WTC11 (cell line): ENCODE data around the gene PLXNA1. TPM values are rescaled to one million over a fixed set of nuclear protein-coding genes. Genes with fewer than 3 reads are reported as not detected.

Experiments used
- AFF4 ChIP-seq: sonication (generic); formaldehyde crosslinking; IDR thresholded peaks from 2 replicates; pipeline ENCODE4 v1.8.1; 2023; ENCODE audit warnings: mild to moderate bottlenecking, missing genetic modification reagents, borderline replicate concordance
- ATF1 ChIP-seq: sonication (generic); formaldehyde crosslinking; IDR thresholded peaks from 2 replicates; pipeline ENCODE4 v1.8.1; 2023; ENCODE audit warnings: mild to moderate bottlenecking, moderate library complexity, missing genetic modification reagents
- ATF3 ChIP-seq: sonication (generic); formaldehyde crosslinking; conservative IDR thresholded peaks from 2 replicates; pipeline ENCODE4 v1.8.1; 2022; ENCODE audit warnings: mild to moderate bottlenecking, missing genetic modification reagents
- CREM ChIP-seq: sonication (generic); formaldehyde crosslinking; IDR thresholded peaks from 2 replicates; pipeline ENCODE4 v1.8.1; 2022; ENCODE audit warnings: mild to moderate bottlenecking, missing genetic modification reagents, moderate library complexity
- E2F1 ChIP-seq: sonication (generic); formaldehyde crosslinking; IDR thresholded peaks from 2 replicates; pipeline ENCODE4 v1.8.0; 2022; ENCODE audit warnings: mild to moderate bottlenecking, missing genetic modification reagents
- E2F5 ChIP-seq: sonication (generic); formaldehyde crosslinking; IDR thresholded peaks from 2 replicates; pipeline ENCODE4 v1.8.1; 2022; ENCODE audit warnings: mild to moderate bottlenecking, moderate library complexity, missing genetic modification reagents
- ELF4 ChIP-seq: sonication (generic); formaldehyde crosslinking; IDR thresholded peaks from 2 replicates; pipeline ENCODE4 v1.8.1; 2022; ENCODE audit warnings: low read depth, mild to moderate bottlenecking, moderate library complexity, missing genetic modification reagents
- FOXP4 ChIP-seq: sonication (generic); formaldehyde crosslinking; IDR thresholded peaks from 2 replicates; pipeline ENCODE4 v1.8.0; 2022; ENCODE audit warnings: mild to moderate bottlenecking, missing genetic modification reagents
- GABPB1 ChIP-seq: sonication (generic); formaldehyde crosslinking; IDR thresholded peaks from 2 replicates; pipeline ENCODE4 v1.8.1; 2023; ENCODE audit warnings: mild to moderate bottlenecking, missing genetic modification reagents
- GRHL2 ChIP-seq: fragments of 250-450 bp; sonication (Bioruptor Pico); IDR thresholded peaks from 2 replicates; pipeline ENCODE4 v1.8.0; 2022; ENCODE audit warnings: mild to moderate bottlenecking, moderate library complexity; ENCODE audit not compliant: insufficient replicate concordance, severe bottlenecking
- IRF1 ChIP-seq: sonication (generic); formaldehyde crosslinking; IDR thresholded peaks from 2 replicates; pipeline ENCODE4 v1.8.0; 2023; ENCODE audit warnings: missing genetic modification reagents
- KAT7 ChIP-seq: sonication (generic); formaldehyde crosslinking; IDR thresholded peaks from 2 replicates; pipeline ENCODE4 v1.8.1; 2023; ENCODE audit warnings: missing genetic modification reagents, mild to moderate bottlenecking, borderline replicate concordance
- MAX ChIP-seq: sonication (generic); formaldehyde crosslinking; IDR thresholded peaks from 2 replicates; pipeline ENCODE4 v1.8.0; 2022; ENCODE audit warnings: mild to moderate bottlenecking, missing genetic modification reagents
- MLX ChIP-seq: sonication (generic); formaldehyde crosslinking; IDR thresholded peaks from 2 replicates; pipeline ENCODE4 v1.8.1; 2023; ENCODE audit warnings: mild to moderate bottlenecking, missing genetic modification reagents, moderate library complexity
- NFATC4 ChIP-seq: fragments of 250-450 bp; sonication (Bioruptor Pico); IDR thresholded peaks from 2 replicates; pipeline ENCODE4 v1.9.0; 2021; ENCODE audit warnings: mild to moderate bottlenecking
- NFYB ChIP-seq: sonication (generic); formaldehyde crosslinking; conservative IDR thresholded peaks from 2 replicates; pipeline ENCODE4 v1.8.0; 2022; ENCODE audit warnings: low read depth, missing genetic modification reagents
- SMAD3 ChIP-seq: sonication (generic); formaldehyde crosslinking; IDR thresholded peaks from 2 replicates; pipeline ENCODE4 v1.8.0; 2022; ENCODE audit warnings: missing genetic modification reagents, mild to moderate bottlenecking, borderline replicate concordance
- SOX15 ChIP-seq: fragments of 250-450 bp; sonication (Bioruptor Pico); IDR thresholded peaks from 2 replicates; pipeline ENCODE4 v1.9.0; 2021; ENCODE audit warnings: mild to moderate bottlenecking
- TEAD1 ChIP-seq: sonication (generic); formaldehyde crosslinking; IDR thresholded peaks from 2 replicates; pipeline ENCODE4 v1.8.0; 2022; ENCODE audit warnings: mild to moderate bottlenecking, missing genetic modification reagents
- USF1 ChIP-seq: sonication (generic); formaldehyde crosslinking; IDR thresholded peaks from 2 replicates; pipeline ENCODE4 v1.8.0; 2022; ENCODE audit warnings: mild to moderate bottlenecking, missing genetic modification reagents
- ZBTB21 ChIP-seq: sonication (generic); formaldehyde crosslinking; IDR thresholded peaks from 2 replicates; pipeline ENCODE4 v1.8.1; 2023; ENCODE audit warnings: mild to moderate bottlenecking, missing genetic modification reagents, borderline replicate concordance
- ZBTB43 ChIP-seq: sonication (generic); formaldehyde crosslinking; IDR thresholded peaks from 2 replicates; pipeline ENCODE4 v1.8.1; 2023; ENCODE audit warnings: mild to moderate bottlenecking, missing genetic modification reagents
- ZNF138 ChIP-seq: sonication (generic); formaldehyde crosslinking; conservative IDR thresholded peaks from 2 replicates; pipeline ENCODE4 v1.8.1; 2022; ENCODE audit warnings: mild to moderate bottlenecking, moderate library complexity, missing genetic modification reagents
- ZNF232 ChIP-seq: sonication (generic); formaldehyde crosslinking; IDR thresholded peaks from 2 replicates; pipeline ENCODE4 v1.8.0; 2022; ENCODE audit warnings: mild to moderate bottlenecking, missing genetic modification reagents
- total RNA-seq: library from RNA; stranded (reverse); gene quantifications from 3 replicates; pipeline ENCODE4 v1.2.3, GENCODE V29; 2021

PLXNA1 gene
- total RNA-seq, 1 experiment from 2014 or later, result 53.8 TPM

- peak; percentile 28; the same call in 1 of the 2 replicates for TF ChIP-seq MLX (CRISPR knock-in tag)
- TF ChIP-seq SMAD3 (CRISPR knock-in tag), result peak; percentile 89
- no peak for TF ChIP-seq USF1 (CRISPR knock-in tag)
- TF ChIP-seq ATF3, result no peak
- peak; percentile 88 for TF ChIP-seq E2F5 (CRISPR knock-in tag)
- 0 out of 2 replicates have a peak, but pooled peaks have one; percentile 44 for TF ChIP-seq KAT7 (CRISPR knock-in tag)
- peak; percentile 75; the same call in 1 of the 2 replicates for TF ChIP-seq ZBTB21
- TF ChIP-seq ATF1 (CRISPR knock-in tag), result peak; percentile 78; the same call in 1 of the 2 replicates
- peak; percentile 85; the same call in 1 of the 2 replicates for TF ChIP-seq ELF4 (CRISPR knock-in tag)
- TF ChIP-seq AFF4, result 0 out of 2 replicates have a peak, but pooled peaks have one; percentile 23
- TF ChIP-seq FOXP4, result peak; percentile 84
- peak; percentile 77; the same call in 1 of the 2 replicates for TF ChIP-seq CREM (CRISPR knock-in tag)
- TF ChIP-seq ZNF232, result peak; percentile 89
- 0 out of 2 replicates have a peak, but pooled peaks have one; percentile 42 for TF ChIP-seq E2F1 (CRISPR knock-in tag)
- TF ChIP-seq SOX15 (CRISPR knock-in tag), result no peak
- TF ChIP-seq ZBTB43 (CRISPR knock-in tag), result peak; percentile 85
- no peak for TF ChIP-seq ZNF138 (CRISPR knock-in tag)
- 0 out of 2 replicates have a peak, but pooled peaks have one; percentile 44 for TF ChIP-seq GABPB1
- TF ChIP-seq NFYB (CRISPR knock-in tag), result no peak
- TF ChIP-seq NFATC4 (CRISPR knock-in tag), result no peak
- TF ChIP-seq TEAD1 (CRISPR knock-in tag), result no peak; the same call in 1 of the 2 replicates
- 0 out of 2 replicates have a peak, but pooled peaks have one; percentile 79 for TF ChIP-seq IRF1 (CRISPR knock-in tag)
- TF ChIP-seq MAX, result peak; percentile 95
- no peak for TF ChIP-seq GRHL2 (CRISPR knock-in tag)
Observed at GRCh38 chr3:126982471-126983175, at the start of gene PLXNA1 (continued).
